IPS-15b (cell line): ENCODE results near the gene HIPK2.

Experiments
- H3K27me3 ChIP-seq: one replicate; pipeline ENCODE4 v1.6.1; 2013; ENCODE audit warnings: low read length; ENCODE audit not compliant: control insufficient read depth, insufficient read depth
- H3K36me3 ChIP-seq: one replicate; pipeline ENCODE4 v1.6.1; 2013; ENCODE audit warnings: low read length; ENCODE audit not compliant: control insufficient read depth, insufficient read depth
- H3K4me1 ChIP-seq: one replicate; pipeline ENCODE4 v1.6.1; 2013; ENCODE audit warnings: mild to moderate bottlenecking, low read length; ENCODE audit not compliant: control insufficient read depth, insufficient read depth
- H3K4me3 ChIP-seq: one replicate; pipeline ENCODE4 v1.5.1; 2013; ENCODE audit warnings: low read depth, low read length
- H3K9ac ChIP-seq: one replicate; pipeline ENCODE4 v1.6.1; 2013; ENCODE audit warnings: low read depth, mild to moderate bottlenecking, low read length
- H3K9me3 ChIP-seq: one replicate; pipeline ENCODE4 v1.6.1; 2013; ENCODE audit warnings: mild to moderate bottlenecking, low read length; ENCODE audit not compliant: control insufficient read depth, insufficient read depth

The HIPK2 gene

DNA sequence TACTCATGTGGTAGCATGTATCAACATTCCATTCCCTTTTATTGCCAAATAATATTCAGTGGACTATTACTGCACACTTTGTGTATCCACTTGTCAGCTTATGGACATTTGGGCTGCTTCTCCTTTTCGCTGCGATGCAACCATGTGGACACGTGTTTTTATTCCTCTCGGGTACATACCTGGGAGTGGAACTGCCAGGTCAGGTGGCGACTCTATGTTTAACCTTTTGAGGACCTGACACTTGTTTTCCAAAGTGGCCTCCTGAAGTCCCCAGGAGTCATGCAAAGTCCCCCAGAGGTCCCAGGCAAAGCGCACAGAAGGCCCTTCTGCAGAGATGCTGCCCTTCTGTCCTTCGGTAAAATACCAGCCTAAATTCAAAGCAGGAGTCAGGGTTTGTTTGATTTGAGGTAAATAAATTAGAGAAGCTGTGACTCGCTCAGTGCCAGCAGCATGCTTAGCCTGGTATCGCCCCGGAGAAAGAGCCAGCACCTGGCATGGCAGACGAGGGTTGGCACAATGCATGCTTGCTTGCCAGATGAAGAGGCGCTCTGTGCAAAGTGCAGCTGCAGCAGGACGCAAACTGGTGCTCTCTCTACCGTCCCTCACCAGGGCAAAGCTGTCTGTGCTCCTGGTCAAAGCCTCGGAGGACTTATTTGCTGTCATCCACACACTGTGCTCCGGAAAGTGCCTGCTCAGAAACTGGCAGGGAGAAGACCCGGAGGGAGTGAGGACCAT lies 37.8 kb downstream of the HIPK2 start:
- Histone ChIP-seq H3K36me3 (no peaks in the 10 kb centered on the region), H3K4me1 (no peaks in the 10 kb centered on the region), H3K27me3 (no peaks in the 10 kb centered on the region), H3K9ac (no peak overlapping the region), H3K9me3 (no peaks in the 10 kb centered on the region), H3K4me3 (no peak overlapping the region)

DNA sequence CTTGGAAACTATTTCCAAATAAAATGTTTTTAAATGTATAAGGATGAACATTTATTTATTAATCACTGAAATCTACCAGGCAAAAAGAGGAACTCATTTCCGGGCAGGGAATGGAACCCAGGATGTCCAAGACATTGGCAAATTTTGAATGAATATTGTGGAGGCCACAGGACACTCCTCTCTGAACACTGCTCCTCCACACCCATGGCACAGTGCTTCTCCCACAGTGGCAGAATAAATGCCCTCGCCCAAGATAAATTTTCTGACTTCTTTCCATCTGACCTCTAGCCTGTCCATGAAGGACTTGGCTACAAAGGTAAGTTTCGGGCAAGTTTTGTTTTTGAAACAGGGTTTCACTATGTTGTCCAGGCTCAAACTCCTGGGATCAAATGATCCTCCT lies 39.0 kb downstream of the HIPK2 start:
- no peaks in the 10 kb centered on the region for H3K4me1 ChIP-seq
- H3K9ac ChIP-seq = no peak overlapping the region

DNA sequence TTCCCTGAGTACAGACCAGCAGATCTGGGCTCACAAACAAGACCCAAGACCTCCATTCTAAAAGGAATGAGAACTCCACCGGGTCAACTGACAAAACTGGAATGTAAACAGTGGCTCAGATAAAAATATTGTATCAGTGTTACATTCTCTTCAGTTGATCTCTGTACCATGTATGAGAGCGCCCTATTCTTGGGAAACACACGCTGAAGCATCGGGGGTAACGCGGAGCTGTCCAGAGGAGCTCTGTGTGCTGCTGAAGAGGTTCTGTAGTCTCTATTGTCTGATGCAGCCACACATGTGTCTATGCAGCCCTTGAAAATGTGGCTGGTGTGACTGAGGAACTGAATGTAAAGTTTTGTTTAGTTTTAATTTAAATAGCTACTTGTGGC lies 39.7 kb downstream of the HIPK2 start:
- Histone ChIP-seq H3K36me3 (no peaks in the 10 kb centered on the region), H3K27me3 (no peaks in the 10 kb centered on the region), H3K9me3 (no peaks in the 10 kb centered on the region), H3K4me3 (no peak overlapping the region), H3K4me1 (no peaks in the 10 kb centered on the region), H3K9ac (no peak overlapping the region)

More for the DNA sequence above, 39.0 kb downstream of the HIPK2 start:
- Histone ChIP-seq H3K9me3 (no peaks in the 10 kb centered on the region), H3K27me3 (no peaks in the 10 kb centered on the region), H3K36me3 (no peaks in the 10 kb centered on the region), H3K4me3 (no peak overlapping the region)

DNA sequence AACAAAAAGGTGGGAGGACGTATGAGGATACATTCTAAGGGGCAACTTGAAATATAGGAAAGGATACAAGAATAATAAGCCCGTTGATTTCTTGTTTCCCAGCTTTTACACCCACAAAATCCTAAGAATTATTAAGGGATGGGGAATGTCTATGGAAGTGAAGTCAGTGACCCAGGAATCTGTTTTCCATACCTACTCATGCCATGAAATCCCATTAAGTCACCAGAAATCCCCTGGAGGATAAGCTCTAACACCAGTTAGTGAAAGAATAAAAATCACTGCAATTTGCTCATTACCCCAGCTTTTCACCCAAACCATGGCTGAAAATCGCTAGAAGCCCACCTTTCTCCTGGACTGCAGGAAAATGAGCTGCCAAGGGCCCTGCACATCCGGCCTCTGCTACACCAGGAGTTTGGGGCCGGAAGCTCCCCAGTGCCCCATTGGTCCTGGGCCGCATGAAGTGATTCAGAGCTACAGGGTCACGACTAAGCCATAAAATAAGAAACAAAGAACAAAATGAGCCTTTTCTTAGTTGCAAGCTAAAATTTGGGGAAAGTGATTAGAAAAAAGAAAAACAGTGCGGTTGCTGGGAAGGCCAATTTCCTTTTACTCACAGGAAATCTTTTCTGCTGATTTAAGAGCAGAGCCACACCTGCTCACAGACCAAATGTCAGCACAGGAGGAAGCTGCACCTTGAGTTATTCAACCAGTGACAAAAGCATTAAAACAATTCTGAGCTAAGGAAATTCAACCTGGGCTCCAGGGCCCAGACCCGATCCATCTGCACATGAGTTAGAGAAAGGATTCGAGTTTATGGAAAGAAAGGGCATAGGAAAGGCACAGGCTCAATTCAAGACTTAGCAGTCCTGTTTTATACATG lies 40.3 kb downstream of the HIPK2 start:
- Histone ChIP-seq H3K36me3 (no peaks in the 10 kb centered on the region), H3K27me3 (no peaks in the 10 kb centered on the region), H3K4me1 (no peaks in the 10 kb centered on the region), H3K9ac (no peak overlapping the region), H3K9me3 (no peaks in the 10 kb centered on the region), H3K4me3 (no peak overlapping the region)

DNA sequence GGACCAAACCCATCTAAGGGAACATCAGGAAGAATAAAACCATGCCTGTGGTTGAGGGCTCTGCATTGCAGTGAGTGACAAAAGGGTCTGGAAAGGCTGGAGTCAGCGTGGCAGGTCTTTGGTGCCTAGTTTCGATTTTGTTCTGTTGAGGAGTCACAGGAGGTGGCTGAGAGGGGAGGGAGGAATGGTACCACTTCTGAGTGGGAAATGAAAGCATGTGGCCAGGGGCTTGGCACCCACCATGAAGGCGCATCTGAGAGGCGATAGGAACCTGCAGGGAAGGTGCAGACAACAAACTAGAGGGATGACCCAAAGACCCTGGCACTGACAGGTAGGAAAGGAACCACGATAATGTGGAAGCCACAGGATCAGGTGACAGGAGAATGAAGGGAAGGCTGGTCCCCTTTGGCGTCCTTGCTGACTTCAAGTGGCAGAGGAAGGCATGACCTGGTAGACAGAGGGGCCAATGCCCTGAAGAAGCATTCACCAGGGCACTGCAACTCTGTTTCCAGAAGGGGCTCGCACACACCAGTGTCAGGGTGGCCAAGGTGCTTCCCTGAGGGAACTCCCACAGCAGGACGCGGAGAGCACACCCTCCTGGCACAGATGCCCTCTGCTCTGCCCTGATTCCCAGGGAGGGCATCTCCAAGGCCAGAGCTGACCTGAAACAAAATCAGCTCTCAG lies 41.7 kb downstream of the HIPK2 start:
- Histone ChIP-seq H3K4me1 (peaks cover 3% of the 10 kb centered on the region), H3K4me3 (no peak overlapping the region), H3K9ac (no peak overlapping the region), H3K27me3 (no peaks in the 10 kb centered on the region), H3K36me3 (no peaks in the 10 kb centered on the region), H3K9me3 (no peaks in the 10 kb centered on the region)

DNA sequence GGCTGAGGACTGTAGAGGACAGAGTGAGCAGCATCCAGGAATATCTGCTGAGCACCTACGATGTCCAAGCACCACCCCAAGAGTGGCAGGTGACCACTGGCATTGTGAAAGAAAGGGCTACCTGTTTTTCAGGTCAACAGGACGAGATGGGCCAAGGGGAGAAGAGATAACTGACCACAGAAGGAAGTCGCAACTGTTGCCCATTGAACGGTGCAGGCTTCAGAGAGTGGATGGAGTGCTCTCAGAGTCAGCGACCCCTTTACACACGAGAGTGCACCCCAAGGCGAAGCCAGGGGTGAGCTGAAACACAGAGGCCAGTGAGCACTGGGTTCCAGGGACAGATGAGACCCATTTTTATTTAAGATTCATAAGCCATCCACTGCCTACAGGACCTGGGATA lies 42.3 kb downstream of the HIPK2 start:
- H3K27me3 ChIP-seq = no peaks in the 10 kb centered on the region
- H3K9me3 ChIP-seq = no peaks in the 10 kb centered on the region
- H3K9ac ChIP-seq = no peak overlapping the region
- H3K4me3 ChIP-seq = no peak overlapping the region
- H3K36me3 ChIP-seq = no peaks in the 10 kb centered on the region
- H3K4me1 ChIP-seq = peaks cover 3% of the 10 kb centered on the region

DNA sequence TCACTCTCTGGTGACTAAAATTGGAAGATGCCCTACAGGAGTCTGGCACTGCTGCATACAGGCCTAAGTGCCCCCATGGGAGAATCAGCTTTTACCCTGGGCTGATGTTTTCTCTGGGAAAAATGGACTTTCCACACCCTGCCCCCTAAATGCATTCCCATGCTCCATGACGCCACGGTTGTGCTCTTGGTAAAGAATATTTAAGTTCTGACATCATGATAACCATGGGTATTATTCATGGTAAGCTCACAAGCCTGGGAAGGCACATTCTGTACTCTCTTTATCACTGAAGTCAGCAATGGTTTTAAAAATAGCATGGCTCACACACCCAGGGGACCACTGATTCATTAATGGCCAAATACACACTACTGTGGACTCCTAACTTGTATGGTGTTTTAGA lies 43.4 kb downstream of the HIPK2 start:
- no peaks in the 10 kb centered on the region for H3K36me3 ChIP-seq
- H3K9ac ChIP-seq = no peak overlapping the region
- no peak overlapping the region for H3K4me3 ChIP-seq

DNA sequence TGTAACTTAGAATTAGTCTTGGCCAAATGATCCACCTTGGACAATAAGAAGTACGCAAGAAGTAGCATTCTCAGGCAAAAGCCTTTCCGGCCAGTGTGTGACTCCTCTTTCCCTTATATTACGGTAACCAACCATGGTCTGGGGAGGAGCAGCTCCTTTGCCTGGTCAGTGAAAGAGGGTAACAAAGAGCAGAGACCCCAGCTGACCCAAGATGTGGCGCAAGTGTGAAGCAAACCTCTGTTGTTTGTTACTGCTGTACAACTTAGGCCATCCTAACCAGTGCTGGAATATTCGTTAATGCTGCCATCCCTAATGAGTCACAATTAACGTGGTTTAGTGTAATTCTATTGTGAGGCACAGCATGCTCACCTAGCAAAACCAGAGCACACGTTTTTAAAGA lies 44.0 kb downstream of the HIPK2 start:
- H3K36me3 ChIP-seq = no peaks in the 10 kb centered on the region
- peaks cover 3% of the 10 kb centered on the region for H3K4me1 ChIP-seq
- H3K27me3 ChIP-seq = no peaks in the 10 kb centered on the region
- no peaks in the 10 kb centered on the region for H3K9me3 ChIP-seq
- no peak overlapping the region for H3K4me3 ChIP-seq
- H3K9ac ChIP-seq = no peak overlapping the region

More for the DNA sequence above, 43.4 kb downstream of the HIPK2 start:
- Histone ChIP-seq H3K4me1 (peaks cover 3% of the 10 kb centered on the region), H3K27me3 (no peaks in the 10 kb centered on the region), H3K9me3 (no peaks in the 10 kb centered on the region)

DNA sequence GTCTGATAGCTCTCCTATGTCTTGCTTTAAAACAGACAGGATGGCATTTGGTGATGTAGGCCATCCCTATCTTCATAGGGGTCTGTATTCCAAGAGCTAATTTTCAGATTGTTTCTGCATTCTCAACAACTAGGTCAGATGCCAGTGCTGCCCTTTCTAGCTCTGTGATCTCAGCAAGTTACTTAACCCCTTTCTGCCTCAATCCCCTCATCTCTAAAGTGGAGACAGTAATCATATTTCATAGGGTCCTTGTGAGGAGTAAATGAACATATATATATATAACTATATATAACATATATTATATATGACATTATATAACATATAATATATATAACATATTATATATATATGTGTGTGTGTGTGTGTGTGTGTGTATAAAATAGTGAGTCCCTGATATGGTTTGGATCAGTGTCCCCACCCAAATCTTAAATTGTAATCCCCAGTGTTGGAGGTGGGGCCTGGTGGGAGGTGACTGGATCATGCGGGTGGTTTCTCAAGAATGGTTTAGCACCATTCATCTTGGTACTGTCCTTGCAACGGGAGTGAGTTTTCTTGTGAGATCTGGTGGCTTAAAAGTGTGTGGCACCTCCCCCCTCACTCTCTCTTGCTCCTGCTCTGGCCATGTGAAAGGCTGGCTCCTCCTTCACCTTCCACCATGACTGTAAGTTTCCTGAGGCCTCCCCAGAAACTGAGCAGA lies 45.2 kb downstream of the HIPK2 start:
- peaks cover 3% of the 10 kb centered on the region for H3K4me1 ChIP-seq

DNA sequence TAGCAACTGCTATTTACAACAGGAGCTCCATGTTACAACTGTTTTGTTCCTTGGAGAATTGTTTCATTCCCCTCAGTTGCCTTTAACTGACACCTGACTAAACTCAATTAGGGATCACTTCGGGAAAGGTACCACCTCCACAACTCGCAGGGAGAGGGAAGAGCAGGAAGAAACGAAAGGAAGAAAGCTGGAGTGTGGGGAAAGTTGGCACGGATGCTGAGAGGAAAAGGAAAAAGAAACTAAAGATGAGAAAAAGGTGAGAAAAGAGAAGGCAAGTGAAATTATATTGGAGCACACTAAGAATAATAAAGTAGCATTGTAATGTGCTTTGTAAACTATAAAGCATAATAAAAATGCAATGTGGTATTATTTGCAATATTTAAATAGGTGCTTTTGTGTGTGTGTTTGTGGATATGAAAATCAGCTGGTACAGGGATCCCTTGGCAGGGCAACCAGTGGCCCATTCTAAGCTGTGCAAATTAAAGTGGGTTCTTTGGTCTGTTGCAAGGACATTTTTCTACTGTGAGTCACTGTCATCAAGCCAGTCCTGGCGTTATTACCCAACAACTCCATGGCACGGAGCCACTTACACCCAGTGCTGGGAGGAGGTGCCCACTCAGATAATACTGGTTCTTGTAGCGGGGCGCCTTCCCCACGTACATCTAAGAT lies 45.9 kb downstream of the HIPK2 start:
- Histone ChIP-seq H3K36me3 (no peaks in the 10 kb centered on the region), H3K9ac (no peak overlapping the region), H3K4me3 (no peak overlapping the region), H3K9me3 (no peaks in the 10 kb centered on the region), H3K4me1 (peaks cover 3% of the 10 kb centered on the region), H3K27me3 (no peaks in the 10 kb centered on the region)

More for the DNA sequence above, 45.2 kb downstream of the HIPK2 start:
- Histone ChIP-seq H3K9me3 (no peaks in the 10 kb centered on the region), H3K9ac (no peak overlapping the region), H3K4me3 (no peak overlapping the region), H3K27me3 (no peaks in the 10 kb centered on the region), H3K36me3 (no peaks in the 10 kb centered on the region)
